ENCODE measurements around the gene CISH. TPM values are rescaled to one million over a fixed set of nuclear protein-coding genes. Genes with fewer than 3 reads are reported as not detected.

Gene CISH
- total and polyA plus RNA-seq, 2 of the 4 experiments (the other 2 are of a cell fraction) = 0.90 to 4.0 TPM

DNA sequence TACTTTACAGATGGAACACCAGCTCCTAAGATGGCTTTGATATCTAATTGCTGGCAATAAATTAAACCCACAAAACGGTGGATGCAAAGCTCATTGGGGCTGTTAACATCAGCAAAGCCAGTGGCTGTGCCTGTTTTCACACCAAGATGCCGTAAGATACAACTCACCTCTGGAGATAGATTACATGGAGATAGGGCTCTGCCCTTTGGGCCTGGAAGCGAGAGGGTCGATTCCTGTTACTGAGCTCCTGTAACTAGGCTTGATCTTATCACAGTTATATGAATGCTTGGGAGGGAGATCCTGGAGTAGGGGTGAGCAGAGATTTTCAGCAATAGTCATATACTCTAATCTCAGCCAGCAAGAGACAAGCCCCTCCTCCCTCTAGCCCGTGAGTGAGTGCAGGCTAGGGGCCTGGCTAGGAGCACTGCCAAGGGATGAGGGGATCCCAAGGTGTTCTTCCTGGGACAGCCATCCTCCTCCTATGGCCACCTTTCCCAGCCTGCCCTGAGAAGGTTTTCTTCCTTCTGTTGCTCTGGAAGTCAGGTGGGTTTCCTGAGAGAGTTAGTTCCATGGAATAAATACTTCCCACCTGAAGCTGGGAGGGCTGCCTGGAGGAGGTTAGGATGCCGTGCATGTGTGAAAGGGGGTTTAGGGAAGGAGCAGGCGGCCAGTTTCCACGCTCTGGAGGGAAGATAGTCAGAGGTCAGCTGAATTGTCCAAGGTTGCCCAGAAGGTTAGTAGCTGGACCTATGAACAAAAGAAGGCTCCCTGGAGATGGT is 45.0 kb upstream of the CISH start:
- Histone ChIP-seq H2BK5ac (ENCODE audit: low read depth, low read length, poor library complexity, severe bottlenecking) (no peak overlapping the region), H3K9me3 (ENCODE audit: control insufficient read depth, insufficient read depth, low read length) (no peaks in the 10 kb centered on the region), H2AFZ (replicated peaks; ENCODE audit: low read length, poor library complexity) (no peak overlapping the region), H3K4me1 (ENCODE audit: control insufficient read depth, insufficient read depth, low read length) (no peaks in the 10 kb centered on the region), H3K56ac (ENCODE audit: extremely low read depth, insufficient read depth, low read length) (no peak overlapping the region), H4K8ac (ENCODE audit: low read depth in 2 of 2, low read length in 2 of 2) (no peak overlapping the region), H3K9me1 (ENCODE audit: insufficient read depth, low read length) (no peaks in the 10 kb centered on the region), H3K27me3 (ENCODE audit: control insufficient read depth, insufficient read depth, low read length) (peaks cover 3% of the 10 kb centered on the region; the same call in 1 of the 2 replicates), H3K14ac (replicated peaks; ENCODE audit: low read depth, low read length) (no peak overlapping the region), H3K4me2 (ENCODE audit: low read depth, low read length) (no peak overlapping the region), H3K36me3 (ENCODE audit: control insufficient read depth, insufficient read depth, low read length) (no peaks in the 10 kb centered on the region), H3K79me1 (ENCODE audit: low read depth in 1 of 2, low read length in 2 of 2) (no peaks in the 10 kb centered on the region), H4K20me1 (ENCODE audit: insufficient read depth, low read length) (no peaks in the 10 kb centered on the region; the same call in 1 of the 2 replicates), H4K5ac (ENCODE audit: low read depth, low read length) (no peak overlapping the region), H2BK20ac (ENCODE audit: low read depth, low read length) (no peak overlapping the region), H2BK15ac (ENCODE audit: low read depth, low read length) (no peak overlapping the region), H3K18ac (ENCODE audit: low read depth, low read length) (no peak overlapping the region), H2AK5ac (ENCODE audit: low read depth, low read length) (no peak overlapping the region), H3K27ac (ENCODE audit: insufficient read depth, low read length) (no peak overlapping the region), H4K91ac (ENCODE audit: insufficient read depth, low read depth, low read length) (no peak overlapping the region), H3K4ac (ENCODE audit: low read depth, low read length) (no peak overlapping the region), H3K23ac (ENCODE audit: low read depth, low read length) (no peak overlapping the region), H2BK120ac (ENCODE audit: low read depth, low read length) (no peak overlapping the region), H2AK9ac (replicated peaks; ENCODE audit: low read depth, low read length, poor library complexity) (no peak overlapping the region), H3K9ac (ENCODE audit: low read depth, low read length) (no peak overlapping the region), H3K4me3 (ENCODE audit: insufficient read depth, low read depth, low read length) (no peak overlapping the region)
- ChIA-PET CTCF (no interaction called here), POLR2A (ENCODE audit: unreplicated experiment) (interaction anchor here (0.6 kb wide), 1 partner anchor 269 kb away, joined by 11 read pairs; no protein-coding TSS in a partner anchor)
- no peak for TF ChIP-seq MAZ (IDR thresholded peaks at IDR 0.05; ENCODE audit: borderline replicate concordance, low read depth, low read length)
- TF ChIP-seq, protein P1, sequence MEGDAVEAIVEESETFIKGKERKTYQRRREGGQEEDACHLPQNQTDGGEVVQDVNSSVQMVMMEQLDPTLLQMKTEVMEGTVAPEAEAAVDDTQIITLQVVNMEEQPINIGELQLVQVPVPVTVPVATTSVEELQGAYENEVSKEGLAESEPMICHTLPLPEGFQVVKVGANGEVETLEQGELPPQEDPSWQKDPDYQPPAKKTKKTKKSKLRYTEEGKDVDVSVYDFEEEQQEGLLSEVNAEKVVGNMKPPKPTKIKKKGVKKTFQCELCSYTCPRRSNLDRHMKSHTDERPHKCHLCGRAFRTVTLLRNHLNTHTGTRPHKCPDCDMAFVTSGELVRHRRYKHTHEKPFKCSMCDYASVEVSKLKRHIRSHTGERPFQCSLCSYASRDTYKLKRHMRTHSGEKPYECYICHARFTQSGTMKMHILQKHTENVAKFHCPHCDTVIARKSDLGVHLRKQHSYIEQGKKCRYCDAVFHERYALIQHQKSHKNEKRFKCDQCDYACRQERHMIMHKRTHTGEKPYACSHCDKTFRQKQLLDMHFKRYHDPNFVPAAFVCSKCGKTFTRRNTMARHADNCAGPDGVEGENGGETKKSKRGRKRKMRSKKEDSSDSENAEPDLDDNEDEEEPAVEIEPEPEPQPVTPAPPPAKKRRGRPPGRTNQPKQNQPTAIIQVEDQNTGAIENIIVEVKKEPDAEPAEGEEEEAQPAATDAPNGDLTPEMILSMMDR (conservative IDR thresholded peaks at IDR 0.05; ENCODE audit: low read depth, low read length) = no peak
- TF ChIP-seq BHLHE40 (IDR thresholded peaks at IDR 0.05; ENCODE audit: low read depth, low read length) = no peak
- no peak for TF ChIP-seq NFE2L2 (IDR thresholded peaks at IDR 0.05; ENCODE audit: low read depth, low read length)
- no peak for TF ChIP-seq MXI1 (IDR thresholded peaks at IDR 0.05; ENCODE audit: borderline replicate concordance, low read depth, low read length)
- no peak for TF ChIP-seq RAD21 (IDR thresholded peaks at IDR 0.05; ENCODE audit: low read length)
- no peak for TF ChIP-seq MAFK (IDR thresholded peaks at IDR 0.05; ENCODE audit: low read depth, low read length)
- TF ChIP-seq FOS (IDR thresholded peaks at IDR 0.05; ENCODE audit: low read depth, low read length) = no peak
- TF ChIP-seq SMC3 (IDR thresholded peaks at IDR 0.05; ENCODE audit: low read depth, low read length) = no peak
- dilution Hi-C loops (cut with HindIII; ENCODE audit: low sequenced_read_pairs, unreplicated experiment) (no loop called here), intact Hi-C loops (cut with micrococcal nuclease) (no loop called here), in situ Hi-C loops (cut with MboI; ENCODE audit: low sequenced_read_pairs) (no loop called here)
- DNase-seq (no peak), ATAC-seq (ENCODE audit: low read depth) (no peak)
- no TSS peak for BruUV-seq (replicated peaks)
- WGBS, 2 experiments (ENCODE audit: extremely low coverage in 2 of 2, insufficient read length in 1 of 2) = no CpG with 5 or more reads among the region's 8 CpGs
